ENCODE measurements around the gene CACNG4. TPM values are rescaled to one million over a fixed set of nuclear protein-coding genes. Genes with fewer than 3 reads are reported as not detected.

Gene CACNG4
- total RNA-seq, 1 donor from 2014 or later = 0.34 TPM

DNA sequence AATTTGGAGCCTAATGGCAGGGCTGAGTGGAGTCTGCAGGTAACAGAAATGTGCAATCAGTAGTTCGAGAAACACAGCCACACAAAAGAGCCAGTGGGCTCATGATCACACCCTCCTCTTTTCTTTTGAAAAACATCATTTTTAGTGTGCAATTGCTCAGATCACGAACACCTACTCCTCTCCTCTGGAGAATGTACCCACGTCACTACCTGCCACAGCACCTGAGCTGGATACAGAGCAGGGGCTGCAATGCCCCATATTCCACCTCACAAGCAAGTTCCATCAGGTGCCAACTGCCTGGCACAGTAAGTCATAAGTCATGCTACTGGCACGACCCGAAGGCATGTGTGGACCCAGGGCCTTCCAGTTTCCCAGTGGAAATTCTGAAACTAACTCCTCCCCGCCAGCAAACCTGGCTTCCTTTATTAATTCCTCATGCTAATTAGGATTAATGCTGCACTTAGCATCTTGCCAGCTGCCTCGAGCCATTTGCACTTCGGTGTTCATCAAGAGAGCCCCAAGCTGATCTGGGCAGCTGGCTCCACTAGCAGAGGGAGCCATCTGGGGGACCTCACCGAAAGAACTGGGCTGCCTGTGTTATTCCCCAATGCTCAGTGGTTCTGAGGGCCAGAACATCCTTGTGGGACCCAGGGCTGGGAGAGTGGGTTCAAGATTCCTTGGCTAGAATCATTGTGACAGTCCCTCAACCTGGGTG, 2.4 kb downstream of the CACNG4 start:
- Mint-ChIP-seq H3K4me3 (peak overlapping the region; percentile 92), H3K4me1 (peaks cover 60% of the 10 kb centered on the region), H3K36me3 (peaks cover 29% of the 10 kb centered on the region), H3K27ac (no peak overlapping the region), H3K27me3 (ENCODE audit: insufficient read depth, low read depth) (peaks cover 22% of the 10 kb centered on the region), H3K9me3 (no peaks in the 10 kb centered on the region)
- no peak for TF ChIP-seq EZH2 (IDR thresholded peaks at IDR 0.05)
- no peak for TF ChIP-seq EZH2phosphoT487 (IDR thresholded peaks at IDR 0.05)
- TF ChIP-seq, protein P1, sequence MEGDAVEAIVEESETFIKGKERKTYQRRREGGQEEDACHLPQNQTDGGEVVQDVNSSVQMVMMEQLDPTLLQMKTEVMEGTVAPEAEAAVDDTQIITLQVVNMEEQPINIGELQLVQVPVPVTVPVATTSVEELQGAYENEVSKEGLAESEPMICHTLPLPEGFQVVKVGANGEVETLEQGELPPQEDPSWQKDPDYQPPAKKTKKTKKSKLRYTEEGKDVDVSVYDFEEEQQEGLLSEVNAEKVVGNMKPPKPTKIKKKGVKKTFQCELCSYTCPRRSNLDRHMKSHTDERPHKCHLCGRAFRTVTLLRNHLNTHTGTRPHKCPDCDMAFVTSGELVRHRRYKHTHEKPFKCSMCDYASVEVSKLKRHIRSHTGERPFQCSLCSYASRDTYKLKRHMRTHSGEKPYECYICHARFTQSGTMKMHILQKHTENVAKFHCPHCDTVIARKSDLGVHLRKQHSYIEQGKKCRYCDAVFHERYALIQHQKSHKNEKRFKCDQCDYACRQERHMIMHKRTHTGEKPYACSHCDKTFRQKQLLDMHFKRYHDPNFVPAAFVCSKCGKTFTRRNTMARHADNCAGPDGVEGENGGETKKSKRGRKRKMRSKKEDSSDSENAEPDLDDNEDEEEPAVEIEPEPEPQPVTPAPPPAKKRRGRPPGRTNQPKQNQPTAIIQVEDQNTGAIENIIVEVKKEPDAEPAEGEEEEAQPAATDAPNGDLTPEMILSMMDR (IDR thresholded peaks at IDR 0.05) = no peak
- peaks cover 31% of the 10 kb centered on the region for H4K20me1 ChIP-seq (ENCODE audit: low read depth)
- no peak overlapping the region for H3K4me3 ChIP-seq
- H3F3A ChIP-seq (ENCODE audit: low read depth) = peaks cover 16% of the 10 kb centered on the region
- DNase-seq (ENCODE audit: low spot score) = no peak
- no peaks in the 10 kb centered on the region for H3K79me2 ChIP-seq (ENCODE audit: low read depth)
- H3K4me1 ChIP-seq = peaks cover 19% of the 10 kb centered on the region
- no peak overlapping the region for H3K9ac ChIP-seq
- H3K36me3 ChIP-seq = no peaks in the 10 kb centered on the region
- H2AFZ ChIP-seq (replicated peaks) = no peak overlapping the region
- H3K27me3 ChIP-seq = peaks cover 74% of the 10 kb centered on the region
- H3K9me3 ChIP-seq (ENCODE audit: low read depth) = no peaks in the 10 kb centered on the region
- no peak overlapping the region for H3K27ac ChIP-seq
- peak overlapping the region; percentile 92 for H3K4me2 ChIP-seq

DNA sequence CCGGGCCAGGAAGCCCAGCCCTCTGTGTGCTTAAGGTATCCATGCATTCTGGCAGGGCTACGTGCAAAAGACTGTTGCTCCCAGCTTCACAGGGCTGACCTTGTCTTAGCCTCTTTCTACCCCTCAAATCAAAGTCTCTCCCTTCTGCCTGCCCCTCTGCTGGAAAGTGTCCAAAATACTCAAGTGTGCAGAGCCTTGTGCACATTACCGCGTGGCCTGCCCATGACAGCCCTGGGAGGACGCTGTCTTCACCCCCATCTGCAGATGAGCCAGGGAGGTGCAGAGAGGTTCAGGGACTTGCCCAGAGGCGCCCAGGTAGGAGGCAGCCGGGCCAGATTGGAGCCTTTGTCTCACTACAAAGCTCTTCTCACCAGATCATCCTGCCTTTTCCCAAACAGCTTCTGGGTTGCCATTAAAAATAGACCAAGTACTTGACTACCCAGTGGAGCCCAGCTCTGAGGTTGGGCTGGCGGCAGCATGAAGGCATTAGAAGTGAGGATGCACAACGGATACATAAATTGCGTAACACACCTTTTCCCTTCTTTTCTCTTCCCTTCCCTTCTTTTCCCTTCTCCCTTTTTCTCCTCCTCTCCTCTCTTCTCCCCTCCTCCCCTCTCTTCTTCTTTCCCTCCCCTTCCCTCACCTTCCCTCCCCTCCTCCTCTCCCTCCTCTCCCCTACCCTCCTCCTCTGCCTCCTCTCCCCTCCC, 3.5 kb downstream of the CACNG4 start:
- Histone ChIP-seq H3K9me3 (ENCODE audit: low read depth) (no peaks in the 10 kb centered on the region), H3K27ac (no peak overlapping the region), H4K20me1 (ENCODE audit: low read depth) (peaks cover 30% of the 10 kb centered on the region), H3K4me1 (peaks cover 19% of the 10 kb centered on the region), H3K79me2 (ENCODE audit: low read depth) (no peaks in the 10 kb centered on the region), H3K27me3 (peaks cover 63% of the 10 kb centered on the region), H3K4me2 (no peak overlapping the region), H3K4me3 (no peak overlapping the region), H3K36me3 (no peaks in the 10 kb centered on the region), H3F3A (ENCODE audit: low read depth) (peaks cover 16% of the 10 kb centered on the region), H3K9ac (no peak overlapping the region), H2AFZ (replicated peaks) (no peak overlapping the region)
- H3K27ac Mint-ChIP-seq = no peak overlapping the region
- H3K36me3 Mint-ChIP-seq = peaks cover 30% of the 10 kb centered on the region
- peaks cover 55% of the 10 kb centered on the region for H3K4me1 Mint-ChIP-seq
- H3K27me3 Mint-ChIP-seq (ENCODE audit: insufficient read depth, low read depth) = peaks cover 21% of the 10 kb centered on the region
- peak overlapping the region; percentile 92 for H3K4me3 Mint-ChIP-seq
- H3K9me3 Mint-ChIP-seq = no peaks in the 10 kb centered on the region
- TF ChIP-seq EZH2 (IDR thresholded peaks at IDR 0.05) (no peak), EZH2phosphoT487 (IDR thresholded peaks at IDR 0.05) (no peak)
- TF ChIP-seq, protein P1 (IDR thresholded peaks at IDR 0.05) = no peak
- no peak for DNase-seq (ENCODE audit: low spot score)

DNA sequence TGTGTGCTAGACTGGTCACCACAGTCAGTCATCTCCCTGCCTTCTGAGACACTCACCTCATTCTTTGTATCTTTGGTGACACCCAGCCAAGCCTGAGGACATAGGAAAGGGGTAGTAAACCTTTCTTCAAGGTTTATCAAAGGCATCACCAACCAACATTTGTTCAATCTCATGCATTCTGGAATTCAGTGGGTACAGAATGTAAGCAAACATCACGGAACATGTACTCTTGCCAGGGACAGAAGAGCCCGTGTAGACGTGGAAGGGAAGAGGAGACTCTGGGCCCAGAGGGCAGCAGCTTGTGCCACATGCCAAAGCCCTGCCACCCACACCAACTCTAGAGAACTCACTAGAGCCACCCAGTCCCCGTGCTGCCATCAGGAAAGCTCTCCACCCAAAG, 4.4 kb downstream of the CACNG4 start:
- no peak overlapping the region for H2AFZ ChIP-seq (replicated peaks)
- no peak overlapping the region for H3K9ac ChIP-seq
- peaks cover 49% of the 10 kb centered on the region for H3K4me1 Mint-ChIP-seq
- H3K9me3 ChIP-seq (ENCODE audit: low read depth) = no peaks in the 10 kb centered on the region
- no peaks in the 10 kb centered on the region for H3K9me3 Mint-ChIP-seq
- H3K4me1 ChIP-seq = peaks cover 14% of the 10 kb centered on the region
- H3K4me3 Mint-ChIP-seq = no peak overlapping the region
- peaks cover 16% of the 10 kb centered on the region for H3K27me3 Mint-ChIP-seq (ENCODE audit: insufficient read depth, low read depth)
- H4K20me1 ChIP-seq (ENCODE audit: low read depth) = peaks cover 20% of the 10 kb centered on the region
- peaks cover 30% of the 10 kb centered on the region for H3K36me3 Mint-ChIP-seq
- H3K27me3 ChIP-seq = peaks cover 53% of the 10 kb centered on the region
- no peak overlapping the region for H3K27ac Mint-ChIP-seq
- TF ChIP-seq EZH2phosphoT487 (IDR thresholded peaks at IDR 0.05) (no peak), EZH2 (IDR thresholded peaks at IDR 0.05) (no peak)
- TF ChIP-seq, protein P1 (IDR thresholded peaks at IDR 0.05) = no peak
- no peak overlapping the region for H3K4me2 ChIP-seq
- H3K36me3 ChIP-seq = no peaks in the 10 kb centered on the region
- H3K79me2 ChIP-seq (ENCODE audit: low read depth) = no peaks in the 10 kb centered on the region
- H3F3A ChIP-seq (ENCODE audit: low read depth) = peaks cover 7% of the 10 kb centered on the region
- no peak overlapping the region for H3K27ac ChIP-seq
- no peak overlapping the region for H3K4me3 ChIP-seq
- no peak for DNase-seq (ENCODE audit: low spot score)
